CD14-positive monocyte (primary cell): ENCODE data around the gene SLC38A3. TPM values are rescaled to one million over a fixed set of nuclear protein-coding genes. Genes with fewer than 3 reads are reported as not detected.
A peak's percentile ranks its signal among the peaks of the same experiment; 100 is the strongest.

Source experiments
- DNase-seq, 3 donors: peaks; one replicate each; pipeline ENCODE4 v3.0.0-alpha.2; 2011 to 2022
- H2AFZ ChIP-seq: 2 replicates; pipeline ENCODE4 v1.6.0; 2012; ENCODE audit warnings: mild to moderate bottlenecking, low read depth, low read length, inconsistent platforms; ENCODE audit not compliant: insufficient read depth, poor library complexity, severe bottlenecking
- H3K27ac ChIP-seq, 2 donors: 1 replicate in 1 of 2; 2 replicates in 1 of 2; pipeline ENCODE4 v1.5.1; 2012 to 2013; ENCODE audit warnings: low read length in 2 of 2, control low read depth in 1 of 2, inconsistent platforms in 1 of 2, low read depth in 1 of 2, mild to moderate bottlenecking in 1 of 2
- H3K27me3 ChIP-seq, 2 donors: one replicate each; pipeline versions ENCODE4 v1.6.0 to v1.6.1; 2011 to 2013; ENCODE audit warnings: low read length in 2 of 2; ENCODE audit not compliant: control insufficient read depth in 2 of 2, insufficient read depth in 2 of 2
- H3K36me3 ChIP-seq, 2 donors: replicated peaks in 1 of 2; 1 replicate in 1 of 2; 2 replicates in 1 of 2; pipeline versions ENCODE4 v1.5.1 to v1.6.1; 2012 to 2013; ENCODE audit warnings: low read length in 2 of 2, control low read depth in 1 of 2, inconsistent platforms in 1 of 2, mild to moderate bottlenecking in 1 of 2; ENCODE audit not compliant: insufficient read depth in 2 of 2, control insufficient read depth in 1 of 2
- H3K4me1 ChIP-seq, 2 donors: 1 replicate in 1 of 2; 2 replicates in 1 of 2; pipeline versions ENCODE4 v1.5.1 to v1.6.1; 2012 to 2013; ENCODE audit warnings: low read length in 2 of 2, control low read depth in 1 of 2, inconsistent platforms in 1 of 2, mild to moderate bottlenecking in 1 of 2, moderate library complexity in 1 of 2; ENCODE audit not compliant: insufficient read depth in 2 of 2, control insufficient read depth in 1 of 2
- H3K4me2 ChIP-seq: replicated peaks from 2 replicates; pipeline ENCODE3; 2012; ENCODE audit warnings: low read length, moderate library complexity, mild to moderate bottlenecking; ENCODE audit not compliant: poor library complexity, severe bottlenecking; ENCODE audit errors: extremely low read depth
- H3K4me3 ChIP-seq, 3 experiments: fragments of 200-600 bp in 1 of 3; sonication (generic) in 1 of 3; replicated peaks in 1 of 3; 1 replicate in 2 of 3; 2 replicates in 1 of 3; pipeline ENCODE4 v1.5.1; 2011 to 2013; ENCODE audit warnings: low read length in 3 of 3, mild to moderate bottlenecking in 3 of 3, control low read depth in 2 of 3, low read depth in 2 of 3, inconsistent platforms in 1 of 3, moderate library complexity in 1 of 3
- H3K79me2 ChIP-seq: 2 replicates; pipeline ENCODE4 v1.6.0; 2012; ENCODE audit warnings: mild to moderate bottlenecking, control low read depth, inconsistent platforms, low read length, moderate library complexity; ENCODE audit not compliant: insufficient read depth
- H3K9ac ChIP-seq: 2 replicates; pipeline ENCODE4 v1.6.0; 2017; ENCODE audit warnings: low read length, mild to moderate bottlenecking; ENCODE audit not compliant: insufficient read depth, poor library complexity, severe bottlenecking
- H3K9me3 ChIP-seq, 2 donors: replicated peaks in 1 of 2; 1 replicate in 1 of 2; 2 replicates in 1 of 2; pipeline versions ENCODE4 v1.5.1 to v1.6.1; 2012 to 2013; ENCODE audit warnings: low read length in 2 of 2, control low read depth in 1 of 2; ENCODE audit not compliant: control insufficient read depth in 1 of 2, insufficient read depth in 1 of 2
- H4K20me1 ChIP-seq: 2 replicates; pipeline ENCODE4 v1.6.0; 2012; ENCODE audit warnings: mild to moderate bottlenecking, low read length, control low read depth, moderate library complexity; ENCODE audit not compliant: insufficient read depth
- H3K27ac Mint-ChIP-seq, 7 donors: one replicate each; pipeline ENCODE4 v1.8.0; 2020; ENCODE audit warnings: mild to moderate bottlenecking in 7 of 7, mixed read lengths in 7 of 7, moderate library complexity in 6 of 7, inconsistent platforms in 2 of 7
- H3K27me3 Mint-ChIP-seq, 3 donors: one replicate each; pipeline ENCODE4 v1.8.0; 2021 to 2022; ENCODE audit warnings: low read depth in 3 of 3, mild to moderate bottlenecking in 3 of 3, mixed read lengths in 3 of 3, moderate library complexity in 3 of 3, inconsistent platforms in 1 of 3
- H3K36me3 Mint-ChIP-seq, 2 donors: one replicate each; pipeline ENCODE4 v1.8.0; 2020; ENCODE audit warnings: mixed read lengths in 2 of 2, inconsistent platforms in 1 of 2, mild to moderate bottlenecking in 1 of 2
- H3K4me1 Mint-ChIP-seq: one replicate; pipeline ENCODE4 v1.8.0; 2020; ENCODE audit warnings: mild to moderate bottlenecking, mixed read lengths
- H3K4me3 Mint-ChIP-seq, 2 donors: one replicate each; pipeline ENCODE4 v1.8.0; 2020; ENCODE audit warnings: mild to moderate bottlenecking in 2 of 2, mixed read lengths in 2 of 2, moderate library complexity in 1 of 2
- H3K9me3 Mint-ChIP-seq, 7 donors: one replicate each; pipeline ENCODE4 v1.8.0; 2020 to 2022; ENCODE audit warnings: mixed read lengths in 7 of 7, mild to moderate bottlenecking in 6 of 7, moderate library complexity in 6 of 7, inconsistent platforms in 2 of 7
- CTCF ChIP-seq: fragments of 200-600 bp; IDR thresholded peaks from one replicate; pipeline ENCODE4 v1.8.0; 2022; ENCODE audit warnings: antibody characterized with exemption, mild to moderate bottlenecking
- WGBS: methylation state at CpG from one replicate; pipeline ENCODE4 v1.1.5; 2013; ENCODE audit warnings: missing lambda C conversion rate; ENCODE audit not compliant: insufficient coverage; 5-methylcytosine and 5-hydroxymethylcytosine counted together
- intact Hi-C, 2 donors: fragments of 100-400 bp; cut with micrococcal nuclease; formaldehyde crosslinking; loops; one replicate each; pipeline versions ENCODE4 v1.15.0 to v1.15.1; 2023
- polyA plus RNA-seq, 3 donors: library from polyadenylated mRNA; depleted of rRNA in 1 of 3; unstranded in 2 of 3; stranded (reverse) in 1 of 3; fragments of 300-500 nt in 2 of 3; fragments of >200 nt in 1 of 3; fragmentation: Illumina TruSeq in 2 of 3; gene quantifications; 1 replicate in 2 of 3; 2 replicates in 1 of 3; pipeline ENCODE4 v1.2.3, GENCODE V29; 2012 to 2021

The SLC38A3 gene
- polyA plus RNA-seq, 3 donors: not detected

GRCh38 chr3:50245251-50245745 is 40.2 kb downstream of the SLC38A3 start:
- H3K4me1 Mint-ChIP-seq: peaks cover 91% of the 10 kb centered on the region
- intact Hi-C loops: no loop called here
- peaks cover 0 to 3% (median 0%) of the 10 kb centered on the region in 3 donors for H3K27me3 Mint-ChIP-seq
- Histone ChIP-seq H4K20me1 (peaks cover 92% of the 10 kb centered on the region), H3K4me2 (peak overlapping the region; percentile 83), H3K27ac (peak overlapping the region; percentile 98 to 100), H2AFZ (no peak overlapping the region), H3K9me3 (no peaks in the 10 kb centered on the region), H3K79me2 (peaks cover 100% of the 10 kb centered on the region), H3K36me3 (peaks cover 38 to 41% of the 10 kb centered on the region in 2 donors), H3K9ac (peak overlapping the region; percentile 61), H3K4me1 (peaks cover 95 to 98% of the 10 kb centered on the region in 2 donors), H3K4me3 (peak overlapping the region in 2 of 3 experiments; percentile 28 to 73), H3K27me3 (no peaks in the 10 kb centered on the region)
- WGBS: 81% methylated on average over 16 of the region's 16 CpGs
- no peak for TF ChIP-seq CTCF
- peak overlapping the region; percentile 2 to 74 for H3K4me3 Mint-ChIP-seq
- peak overlapping the region; percentile 96 to 98 (median 98) for H3K27ac Mint-ChIP-seq
- H3K9me3 Mint-ChIP-seq: no peaks in the 10 kb centered on the region
- DNase-seq: no peak
- H3K36me3 Mint-ChIP-seq: peaks cover 32 to 78% of the 10 kb centered on the region in 2 donors

DNA sequence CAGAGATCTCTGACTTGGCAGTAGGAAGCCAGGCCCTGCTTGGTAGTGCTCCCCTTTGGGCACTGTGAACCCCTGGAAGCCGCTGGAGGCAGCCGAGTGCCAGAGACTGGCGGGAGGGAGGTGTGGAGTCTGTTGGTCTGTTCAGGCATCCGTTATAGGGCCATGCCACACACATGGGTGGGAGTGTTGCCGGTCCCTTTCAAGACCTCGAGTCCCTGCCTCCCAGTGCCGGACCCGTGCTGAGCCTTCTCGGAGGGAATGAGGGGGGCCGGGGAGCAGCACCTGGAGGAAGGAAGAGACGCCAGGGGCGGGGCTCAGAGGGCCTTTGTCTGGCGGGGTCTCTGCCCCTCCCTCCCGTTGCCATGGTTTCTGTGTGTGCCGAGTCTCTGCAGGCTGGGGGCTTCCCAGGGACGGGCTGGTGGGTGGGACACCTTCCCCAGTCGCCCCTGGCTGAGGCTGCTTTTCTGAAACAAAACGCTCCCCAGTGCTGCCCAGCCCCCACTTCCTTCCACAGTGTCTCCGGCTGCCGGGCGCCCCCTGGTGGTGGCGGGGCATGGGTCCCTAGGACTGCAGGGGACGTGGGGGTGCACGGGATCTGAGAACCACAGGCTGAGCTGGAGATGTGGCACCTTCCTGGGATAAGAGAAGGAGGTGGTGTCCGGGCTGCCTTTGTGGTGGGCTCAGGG is 40.9 kb downstream of the SLC38A3 start:
- H4K20me1 ChIP-seq: peaks cover 92% of the 10 kb centered on the region
- intact Hi-C loops: loop anchor here (1.0 to 2.0 kb wide), 2 partner anchors 19 kb away; no protein-coding TSS in a partner anchor
- Mint-ChIP-seq H3K9me3 (peaks cover 0 to 2% (median 0%) of the 10 kb centered on the region in 7 donors), H3K36me3 (peaks cover 36 to 78% of the 10 kb centered on the region in 2 donors), H3K27me3 (peaks cover 0 to 3% (median 0%) of the 10 kb centered on the region in 3 donors), H3K27ac (peak overlapping the region; percentile 96 to 98 (median 98)), H3K4me1 (peaks cover 88% of the 10 kb centered on the region), H3K4me3 (peak overlapping the region; percentile 74 to 88)
- peak; percentile 99 for TF ChIP-seq CTCF
- H3K36me3 ChIP-seq: peaks cover 42 to 43% of the 10 kb centered on the region in 2 donors
- peak overlapping the region; percentile 22 to 73 (median 28) for H3K4me3 ChIP-seq
- H3K79me2 ChIP-seq: peaks cover 100% of the 10 kb centered on the region
- no peak overlapping the region for H2AFZ ChIP-seq
- peak overlapping the region; percentile 83 for H3K4me2 ChIP-seq
- H3K9me3 ChIP-seq: no peaks in the 10 kb centered on the region
- no peaks in the 10 kb centered on the region for H3K27me3 ChIP-seq
- H3K27ac ChIP-seq: peak overlapping the region; percentile 98 to 100
- peak overlapping the region; percentile 61 for H3K9ac ChIP-seq
- H3K4me1 ChIP-seq: peaks cover 88 to 91% of the 10 kb centered on the region in 2 donors
- DNase-seq: peak; percentile 83 to 89 (median 84)
- WGBS: under 1% methylated on average over 19 of the region's 25 CpGs
